GM23338 (cell line): ENCODE measurements around the gene SPPL2C. TPM values are rescaled to one million over a fixed set of nuclear protein-coding genes. Genes with fewer than 3 reads are reported as not detected.

Experiments used
- ATAC-seq: fragments of 200-7000 bp; cut with Tn5 transposase; 3 replicates; pipeline ENCODE4 v1.9.1; 2020
- DNase-seq: peaks from one replicate; pipeline ENCODE4 v3.0.0-alpha.2; 2015; ENCODE audit warnings: low spot score
- H2AFZ ChIP-seq: fragments of 200-600 bp; sonication (generic); 2 replicates; pipeline ENCODE4 v1.8.0; 2016; ENCODE audit warnings: antibody characterized with exemption, mild to moderate bottlenecking, moderate library complexity
- H3F3A ChIP-seq: fragments of 200-600 bp; sonication (generic); replicated peaks from 2 replicates; pipeline ENCODE4 v1.8.0; 2017; ENCODE audit warnings: antibody characterized with exemption, mixed run types, low read depth
- H3K27ac ChIP-seq: fragments of 200-600 bp; sonication (generic); 2 replicates; pipeline ENCODE4 v1.6.1; 2016; ENCODE audit warnings: low read depth
- H3K27me3 ChIP-seq: fragments of 200-600 bp; sonication (generic); 2 replicates; pipeline ENCODE4 v1.8.0; 2016; ENCODE audit warnings: mild to moderate bottlenecking, mixed run types, moderate library complexity; ENCODE audit not compliant: insufficient read depth
- H3K36me3 ChIP-seq: fragments of 200-600 bp; sonication (generic); 2 replicates; pipeline ENCODE4 v1.8.0; 2016; ENCODE audit warnings: mild to moderate bottlenecking; ENCODE audit not compliant: insufficient read depth
- H3K4me1 ChIP-seq: fragments of 200-600 bp; sonication (generic); 2 replicates; pipeline ENCODE4 v1.8.0; 2016; ENCODE audit warnings: mild to moderate bottlenecking, moderate library complexity; ENCODE audit not compliant: insufficient read depth
- H3K4me2 ChIP-seq: fragments of 200-600 bp; sonication (generic); 2 replicates; pipeline ENCODE4 v1.7.1; 2017; ENCODE audit warnings: mixed run types
- H3K4me3 ChIP-seq: fragments of 200-600 bp; sonication (generic); 2 replicates; pipeline ENCODE4 v1.6.1; 2016; ENCODE audit warnings: mixed run types
- H3K79me2 ChIP-seq: fragments of 200-600 bp; sonication (generic); replicated peaks from 2 replicates; pipeline ENCODE4 v1.8.0; 2017; ENCODE audit warnings: mild to moderate bottlenecking; ENCODE audit not compliant: insufficient read depth
- H3K9me2 ChIP-seq: fragments of 200-600 bp; sonication (generic); 2 replicates; pipeline ENCODE4 v1.8.0; 2017; ENCODE audit not compliant: insufficient read depth
- H4K20me1 ChIP-seq: fragments of 200-600 bp; sonication (generic); replicated peaks from 2 replicates; pipeline ENCODE4 v1.8.0; 2017; ENCODE audit warnings: mild to moderate bottlenecking; ENCODE audit not compliant: insufficient read depth
- H3K27ac Mint-ChIP-seq: 2 replicates; pipeline ENCODE4 v1.8.0; 2020; ENCODE audit warnings: inconsistent platforms, mild to moderate bottlenecking, moderate library complexity, mixed read lengths
- H3K27me3 Mint-ChIP-seq: 3 replicates; pipeline ENCODE4 v1.8.0; 2022; ENCODE audit warnings: low read depth, mild to moderate bottlenecking, moderate library complexity, mixed read lengths, inconsistent platforms; ENCODE audit not compliant: insufficient read depth, poor library complexity
- H3K36me3 Mint-ChIP-seq: 3 replicates; pipeline ENCODE4 v1.8.0; 2021; ENCODE audit warnings: low read depth, mild to moderate bottlenecking, inconsistent platforms, moderate library complexity, mixed read lengths
- H3K4me1 Mint-ChIP-seq: 3 replicates; pipeline ENCODE4 v1.8.0; 2020; ENCODE audit warnings: mild to moderate bottlenecking, inconsistent platforms, mixed read lengths
- H3K4me3 Mint-ChIP-seq: 3 replicates; pipeline ENCODE4 v1.8.0; 2021; ENCODE audit warnings: moderate library complexity, mild to moderate bottlenecking, inconsistent platforms, mixed read lengths
- H3K9me3 Mint-ChIP-seq: 3 replicates; pipeline ENCODE4 v1.8.0; 2020; ENCODE audit warnings: moderate library complexity, mild to moderate bottlenecking, inconsistent platforms, mixed read lengths
- EZH2 ChIP-seq: fragments of 200-600 bp; sonication (generic); IDR thresholded peaks from one replicate; pipeline ENCODE4 v1.8.0; 2017; ENCODE audit warnings: antibody characterized with exemption, mild to moderate bottlenecking, low read depth; ENCODE audit not compliant: unreplicated experiment
- JUNB ChIP-seq: IDR thresholded peaks from one replicate; pipeline ENCODE4 v1.6.1; 2016; ENCODE audit warnings: antibody characterized with exemption; ENCODE audit not compliant: unreplicated experiment
- NANOG ChIP-seq: IDR thresholded peaks from 2 replicates; pipeline ENCODE4 v1.6.1; 2016; ENCODE audit warnings: antibody characterized with exemption, borderline replicate concordance
- POLR2AphosphoS5 ChIP-seq: IDR thresholded peaks from 2 replicates; pipeline ENCODE4 v1.6.1; 2016; ENCODE audit warnings: antibody characterized with exemption, low read depth
- STAT1 ChIP-seq: IDR thresholded peaks from one replicate; pipeline ENCODE4 v1.6.1; 2016; ENCODE audit warnings: antibody characterized with exemption; ENCODE audit not compliant: unreplicated experiment
- ZNF331 ChIP-seq: fragments of 250-450 bp; sonication (Bioruptor Pico); IDR thresholded peaks from 2 replicates; pipeline ENCODE4 v1.5.0; 2020; ENCODE audit warnings: low read depth, mild to moderate bottlenecking, moderate library complexity
- polyA plus RNA-seq: library from polyadenylated mRNA; unstranded; fragments of >200 nt; fragmentation: Nextera tagmentation; extraction: Ambion mirVana; gene quantifications from 2 replicates; pipeline ENCODE4 v1.2.1, GENCODE V29; 2016
- total RNA-seq: library from RNA; depleted of rRNA; stranded (reverse); fragments of >200 nt; shearing (Covaris generic); gene quantifications from 2 replicates; pipeline ENCODE4 v1.2.3, GENCODE V29; 2014
- TF ChIP-seq, protein P1 (sequence below), 2 experiments: fragments of 200-600 bp in 1 of 2; sonication (generic) in 1 of 2; conservative IDR thresholded peaks; 2 replicates each; pipeline versions ENCODE4 v1.5.1 to v1.6.1; 2016 to 2017; ENCODE audit warnings: antibody characterized with exemption in 2 of 2, low read depth in 2 of 2, mild to moderate bottlenecking in 2 of 2, moderate library complexity in 1 of 2
- TF ChIP-seq, protein P2 (sequence below): IDR thresholded peaks from one replicate; pipeline ENCODE4 v1.6.1; 2018; ENCODE audit warnings: antibody characterized with exemption; ENCODE audit not compliant: unreplicated experiment
- TF ChIP-seq, protein P3 (sequence below): fragments of 250-450 bp; sonication (Bioruptor Pico); IDR thresholded peaks from 2 replicates; pipeline ENCODE4 v1.5.0; 2020; ENCODE audit warnings: mild to moderate bottlenecking, moderate library complexity

The SPPL2C gene
- total and polyA plus RNA-seq, 2 experiments from 2014 or later = 0.14 TPM; not detected in 1

DNA sequence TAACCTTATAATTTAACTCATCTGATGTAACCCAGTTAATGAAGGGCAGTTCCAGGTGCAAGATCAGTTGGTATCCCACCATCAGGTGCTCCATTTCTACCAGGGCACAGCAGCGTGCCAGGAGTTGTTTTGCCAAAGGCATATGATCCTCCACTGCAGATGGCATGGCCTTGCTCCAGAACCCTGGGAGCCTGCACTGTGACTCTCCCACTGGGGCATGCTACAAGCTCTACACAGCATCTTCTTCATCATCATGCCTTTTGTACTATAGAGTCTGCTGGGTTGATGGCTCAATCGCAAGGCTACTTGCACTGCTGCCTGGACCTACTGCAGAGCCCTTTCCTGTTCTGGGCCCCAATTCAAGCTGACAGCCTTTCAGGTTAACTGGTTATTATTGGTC is 38.4 kb downstream of the SPPL2C start (continued):
- TF ChIP-seq POLR2AphosphoS5 = no peak
- no peak for TF ChIP-seq STAT1
- TF ChIP-seq ZNF331 = no peak

DNA sequence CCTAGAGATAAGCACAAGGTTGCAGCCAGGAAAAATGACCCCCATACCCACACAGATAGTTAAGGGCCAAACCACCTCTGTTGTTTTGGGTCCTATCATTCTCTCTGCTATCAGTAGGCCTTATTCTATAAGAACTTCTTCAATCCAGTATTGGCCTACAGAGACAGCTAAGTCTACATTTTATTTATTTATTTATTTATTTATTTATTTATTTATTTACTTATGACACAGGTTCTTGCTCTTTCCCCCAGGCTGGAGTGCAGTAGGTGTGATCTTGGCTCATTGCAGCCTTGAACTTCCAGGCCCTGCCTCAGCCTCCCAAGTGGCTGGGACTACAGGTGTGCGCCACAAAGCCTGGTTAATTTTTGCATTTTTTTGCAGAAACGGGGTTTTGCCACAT is 42.2 kb downstream of the SPPL2C start:
- no peak overlapping the region for H2AFZ ChIP-seq
- H3F3A ChIP-seq = no peaks in the 10 kb centered on the region
- no peak for ATAC-seq
- H3K27ac Mint-ChIP-seq = no peak overlapping the region
- DNase-seq = no peak
- TF ChIP-seq EZH2 (no peak), NANOG (no peak), JUNB (no peak), STAT1 (no peak)
- no peaks in the 10 kb centered on the region for H3K9me2 ChIP-seq
- H3K36me3 ChIP-seq = no peaks in the 10 kb centered on the region
- no peaks in the 10 kb centered on the region for H3K79me2 ChIP-seq
- H4K20me1 ChIP-seq = no peaks in the 10 kb centered on the region
- H3K4me3 Mint-ChIP-seq = no peak overlapping the region
- no peaks in the 10 kb centered on the region for H3K36me3 Mint-ChIP-seq
- H3K4me1 ChIP-seq = no peaks in the 10 kb centered on the region
- no peaks in the 10 kb centered on the region; the same call in 2 of the 3 replicates for H3K9me3 Mint-ChIP-seq
- H3K27ac ChIP-seq = no peak overlapping the region
- 0 out of 2 replicates have a peak, but pooled peaks cover 6% of the 10 kb centered on the region for H3K27me3 ChIP-seq
- no peaks in the 10 kb centered on the region for H3K4me1 Mint-ChIP-seq
- no peak overlapping the region for H3K4me3 ChIP-seq
- peaks cover 11% of the 10 kb centered on the region for H3K27me3 Mint-ChIP-seq
- no peak overlapping the region for H3K4me2 ChIP-seq

DNA sequence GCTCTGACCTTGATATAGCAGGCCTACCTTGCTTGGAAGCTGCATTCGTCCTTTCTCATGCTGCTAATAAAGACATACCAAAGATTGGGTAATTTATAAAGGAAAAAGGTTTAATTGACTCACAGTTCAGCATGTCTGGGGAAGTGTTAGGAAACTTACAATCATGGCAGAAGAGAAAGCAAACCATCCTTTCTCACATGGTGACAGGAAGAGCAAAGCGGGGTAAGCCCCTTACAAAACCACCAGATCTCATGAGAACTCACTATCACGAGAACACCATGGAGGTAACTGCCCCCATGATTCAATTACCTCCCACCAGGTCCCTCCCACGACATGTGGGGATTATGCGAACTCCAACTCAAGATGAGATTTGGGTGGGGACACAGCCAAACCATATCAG is 43.7 kb downstream of the SPPL2C start:
- Histone ChIP-seq H3K27me3 (peaks cover 14% of the 10 kb centered on the region), H3F3A (no peaks in the 10 kb centered on the region), H3K27ac (no peak overlapping the region), H3K36me3 (no peaks in the 10 kb centered on the region), H3K9me2 (no peaks in the 10 kb centered on the region), H3K4me1 (no peaks in the 10 kb centered on the region; the same call in 1 of the 2 replicates), H4K20me1 (no peaks in the 10 kb centered on the region), H3K4me2 (no peak overlapping the region), H3K4me3 (no peak overlapping the region), H3K79me2 (no peaks in the 10 kb centered on the region), H2AFZ (no peak overlapping the region)
- no peaks in the 10 kb centered on the region; the same call in 2 of the 3 replicates for H3K4me1 Mint-ChIP-seq
- no peak overlapping the region for H3K4me3 Mint-ChIP-seq
- H3K36me3 Mint-ChIP-seq = no peaks in the 10 kb centered on the region
- peaks cover under 1% of the 10 kb centered on the region; the same call in 1 of the 3 replicates for H3K9me3 Mint-ChIP-seq
- H3K27me3 Mint-ChIP-seq = peaks cover 17% of the 10 kb centered on the region
- no peak overlapping the region for H3K27ac Mint-ChIP-seq
- no peak for DNase-seq
- no peak for ATAC-seq
- no peak for TF ChIP-seq JUNB
- TF ChIP-seq, protein P1, sequence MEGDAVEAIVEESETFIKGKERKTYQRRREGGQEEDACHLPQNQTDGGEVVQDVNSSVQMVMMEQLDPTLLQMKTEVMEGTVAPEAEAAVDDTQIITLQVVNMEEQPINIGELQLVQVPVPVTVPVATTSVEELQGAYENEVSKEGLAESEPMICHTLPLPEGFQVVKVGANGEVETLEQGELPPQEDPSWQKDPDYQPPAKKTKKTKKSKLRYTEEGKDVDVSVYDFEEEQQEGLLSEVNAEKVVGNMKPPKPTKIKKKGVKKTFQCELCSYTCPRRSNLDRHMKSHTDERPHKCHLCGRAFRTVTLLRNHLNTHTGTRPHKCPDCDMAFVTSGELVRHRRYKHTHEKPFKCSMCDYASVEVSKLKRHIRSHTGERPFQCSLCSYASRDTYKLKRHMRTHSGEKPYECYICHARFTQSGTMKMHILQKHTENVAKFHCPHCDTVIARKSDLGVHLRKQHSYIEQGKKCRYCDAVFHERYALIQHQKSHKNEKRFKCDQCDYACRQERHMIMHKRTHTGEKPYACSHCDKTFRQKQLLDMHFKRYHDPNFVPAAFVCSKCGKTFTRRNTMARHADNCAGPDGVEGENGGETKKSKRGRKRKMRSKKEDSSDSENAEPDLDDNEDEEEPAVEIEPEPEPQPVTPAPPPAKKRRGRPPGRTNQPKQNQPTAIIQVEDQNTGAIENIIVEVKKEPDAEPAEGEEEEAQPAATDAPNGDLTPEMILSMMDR (conservative IDR thresholded peaks at IDR 0.05; ENCODE audit: low read depth in 2 of 2) = no peak
- TF ChIP-seq EZH2 = no peak
- TF ChIP-seq, protein P2, sequence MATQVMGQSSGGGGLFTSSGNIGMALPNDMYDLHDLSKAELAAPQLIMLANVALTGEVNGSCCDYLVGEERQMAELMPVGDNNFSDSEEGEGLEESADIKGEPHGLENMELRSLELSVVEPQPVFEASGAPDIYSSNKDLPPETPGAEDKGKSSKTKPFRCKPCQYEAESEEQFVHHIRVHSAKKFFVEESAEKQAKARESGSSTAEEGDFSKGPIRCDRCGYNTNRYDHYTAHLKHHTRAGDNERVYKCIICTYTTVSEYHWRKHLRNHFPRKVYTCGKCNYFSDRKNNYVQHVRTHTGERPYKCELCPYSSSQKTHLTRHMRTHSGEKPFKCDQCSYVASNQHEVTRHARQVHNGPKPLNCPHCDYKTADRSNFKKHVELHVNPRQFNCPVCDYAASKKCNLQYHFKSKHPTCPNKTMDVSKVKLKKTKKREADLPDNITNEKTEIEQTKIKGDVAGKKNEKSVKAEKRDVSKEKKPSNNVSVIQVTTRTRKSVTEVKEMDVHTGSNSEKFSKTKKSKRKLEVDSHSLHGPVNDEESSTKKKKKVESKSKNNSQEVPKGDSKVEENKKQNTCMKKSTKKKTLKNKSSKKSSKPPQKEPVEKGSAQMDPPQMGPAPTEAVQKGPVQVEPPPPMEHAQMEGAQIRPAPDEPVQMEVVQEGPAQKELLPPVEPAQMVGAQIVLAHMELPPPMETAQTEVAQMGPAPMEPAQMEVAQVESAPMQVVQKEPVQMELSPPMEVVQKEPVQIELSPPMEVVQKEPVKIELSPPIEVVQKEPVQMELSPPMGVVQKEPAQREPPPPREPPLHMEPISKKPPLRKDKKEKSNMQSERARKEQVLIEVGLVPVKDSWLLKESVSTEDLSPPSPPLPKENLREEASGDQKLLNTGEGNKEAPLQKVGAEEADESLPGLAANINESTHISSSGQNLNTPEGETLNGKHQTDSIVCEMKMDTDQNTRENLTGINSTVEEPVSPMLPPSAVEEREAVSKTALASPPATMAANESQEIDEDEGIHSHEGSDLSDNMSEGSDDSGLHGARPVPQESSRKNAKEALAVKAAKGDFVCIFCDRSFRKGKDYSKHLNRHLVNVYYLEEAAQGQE = no peak
- TF ChIP-seq, protein P3, sequence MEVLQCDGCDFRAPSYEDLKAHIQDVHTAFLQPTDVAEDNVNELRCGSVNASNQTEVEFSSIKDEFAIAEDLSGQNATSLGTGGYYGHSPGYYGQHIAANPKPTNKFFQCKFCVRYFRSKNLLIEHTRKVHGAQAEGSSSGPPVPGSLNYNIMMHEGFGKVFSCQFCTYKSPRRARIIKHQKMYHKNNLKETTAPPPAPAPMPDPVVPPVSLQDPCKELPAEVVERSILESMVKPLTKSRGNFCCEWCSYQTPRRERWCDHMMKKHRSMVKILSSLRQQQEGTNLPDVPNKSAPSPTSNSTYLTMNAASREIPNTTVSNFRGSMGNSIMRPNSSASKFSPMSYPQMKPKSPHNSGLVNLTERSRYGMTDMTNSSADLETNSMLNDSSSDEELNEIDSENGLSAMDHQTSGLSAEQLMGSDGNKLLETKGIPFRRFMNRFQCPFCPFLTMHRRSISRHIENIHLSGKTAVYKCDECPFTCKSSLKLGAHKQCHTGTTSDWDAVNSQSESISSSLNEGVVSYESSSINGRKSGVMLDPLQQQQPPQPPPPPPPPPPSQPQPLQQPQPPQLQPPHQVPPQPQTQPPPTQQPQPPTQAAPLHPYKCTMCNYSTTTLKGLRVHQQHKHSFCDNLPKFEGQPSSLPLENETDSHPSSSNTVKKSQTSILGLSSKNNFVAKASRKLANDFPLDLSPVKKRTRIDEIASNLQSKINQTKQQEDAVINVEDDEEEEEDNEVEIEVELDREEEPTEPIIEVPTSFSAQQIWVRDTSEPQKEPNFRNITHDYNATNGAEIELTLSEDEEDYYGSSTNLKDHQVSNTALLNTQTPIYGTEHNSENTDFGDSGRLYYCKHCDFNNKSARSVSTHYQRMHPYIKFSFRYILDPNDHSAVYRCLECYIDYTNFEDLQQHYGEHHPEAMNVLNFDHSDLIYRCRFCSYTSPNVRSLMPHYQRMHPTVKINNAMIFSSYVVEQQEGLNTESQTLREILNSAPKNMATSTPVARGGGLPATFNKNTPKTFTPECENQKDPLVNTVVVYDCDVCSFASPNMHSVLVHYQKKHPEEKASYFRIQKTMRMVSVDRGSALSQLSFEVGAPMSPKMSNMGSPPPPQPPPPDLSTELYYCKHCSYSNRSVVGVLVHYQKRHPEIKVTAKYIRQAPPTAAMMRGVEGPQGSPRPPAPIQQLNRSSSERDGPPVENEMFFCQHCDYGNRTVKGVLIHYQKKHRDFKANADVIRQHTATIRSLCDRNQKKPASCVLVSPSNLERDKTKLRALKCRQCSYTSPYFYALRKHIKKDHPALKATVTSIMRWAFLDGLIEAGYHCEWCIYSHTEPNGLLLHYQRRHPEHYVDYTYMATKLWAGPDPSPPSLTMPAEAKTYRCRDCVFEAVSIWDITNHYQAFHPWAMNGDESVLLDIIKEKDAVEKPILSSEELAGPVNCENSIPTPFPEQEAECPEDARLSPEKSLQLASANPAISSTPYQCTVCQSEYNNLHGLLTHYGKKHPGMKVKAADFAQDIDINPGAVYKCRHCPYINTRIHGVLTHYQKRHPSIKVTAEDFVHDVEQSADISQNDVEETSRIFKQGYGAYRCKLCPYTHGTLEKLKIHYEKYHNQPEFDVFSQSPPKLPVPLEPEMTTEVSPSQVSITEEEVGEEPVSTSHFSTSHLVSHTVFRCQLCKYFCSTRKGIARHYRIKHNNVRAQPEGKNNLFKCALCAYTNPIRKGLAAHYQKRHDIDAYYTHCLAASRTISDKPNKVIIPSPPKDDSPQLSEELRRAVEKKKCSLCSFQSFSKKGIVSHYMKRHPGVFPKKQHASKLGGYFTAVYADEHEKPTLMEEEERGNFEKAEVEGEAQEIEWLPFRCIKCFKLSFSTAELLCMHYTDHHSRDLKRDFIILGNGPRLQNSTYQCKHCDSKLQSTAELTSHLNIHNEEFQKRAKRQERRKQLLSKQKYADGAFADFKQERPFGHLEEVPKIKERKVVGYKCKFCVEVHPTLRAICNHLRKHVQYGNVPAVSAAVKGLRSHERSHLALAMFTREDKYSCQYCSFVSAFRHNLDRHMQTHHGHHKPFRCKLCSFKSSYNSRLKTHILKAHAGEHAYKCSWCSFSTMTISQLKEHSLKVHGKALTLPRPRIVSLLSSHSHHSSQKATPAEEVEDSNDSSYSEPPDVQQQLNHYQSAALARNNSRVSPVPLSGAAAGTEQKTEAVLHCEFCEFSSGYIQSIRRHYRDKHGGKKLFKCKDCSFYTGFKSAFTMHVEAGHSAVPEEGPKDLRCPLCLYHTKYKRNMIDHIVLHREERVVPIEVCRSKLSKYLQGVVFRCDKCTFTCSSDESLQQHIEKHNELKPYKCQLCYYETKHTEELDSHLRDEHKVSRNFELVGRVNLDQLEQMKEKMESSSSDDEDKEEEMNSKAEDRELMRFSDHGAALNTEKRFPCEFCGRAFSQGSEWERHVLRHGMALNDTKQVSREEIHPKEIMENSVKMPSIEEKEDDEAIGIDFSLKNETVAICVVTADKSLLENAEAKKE (CRISPR knock-in tag) = no peak
